Osteocyte (in vitro differentiated cells): ENCODE measurements around the gene KREMEN1. TPM values are rescaled to one million over a fixed set of nuclear protein-coding genes. Genes with fewer than 3 reads are reported as not detected.

Experiments
- DNase-seq: peaks from one replicate; pipeline ENCODE4 v3.0.0; 2021; ENCODE audit warnings: mixed read lengths; ENCODE audit not compliant: unreplicated experiment; ENCODE audit errors: extremely low spot score
- H3K27ac Mint-ChIP-seq: one replicate; pipeline ENCODE4 v1.8.0; 2021; ENCODE audit warnings: mild to moderate bottlenecking, mixed read lengths; ENCODE audit not compliant: unreplicated experiment
- H3K27me3 Mint-ChIP-seq: one replicate; pipeline ENCODE4 v1.8.0; 2021; ENCODE audit warnings: mixed read lengths; ENCODE audit not compliant: unreplicated experiment
- H3K36me3 Mint-ChIP-seq: one replicate; pipeline ENCODE4 v1.8.0; 2021; ENCODE audit warnings: mixed read lengths; ENCODE audit not compliant: unreplicated experiment
- H3K4me1 Mint-ChIP-seq: one replicate; pipeline ENCODE4 v1.8.0; 2021; ENCODE audit warnings: mixed read lengths; ENCODE audit not compliant: unreplicated experiment
- H3K4me3 Mint-ChIP-seq: one replicate; pipeline ENCODE4 v1.8.0; 2021; ENCODE audit warnings: mild to moderate bottlenecking, moderate library complexity, mixed read lengths; ENCODE audit not compliant: unreplicated experiment
- H3K9me3 Mint-ChIP-seq: one replicate; pipeline ENCODE4 v1.8.0; 2021; ENCODE audit warnings: mixed read lengths; ENCODE audit not compliant: unreplicated experiment
- CTCF ChIP-seq: fragments of 200-600 bp; sonication (generic); IDR thresholded peaks from 2 replicates; pipeline ENCODE4 v1.5.0; 2021; ENCODE audit warnings: antibody characterized with exemption, mild to moderate bottlenecking, moderate library complexity
- total RNA-seq: library from RNA; stranded (reverse); gene quantifications from 2 replicates; pipeline ENCODE4 v1.2.1, GENCODE V29; 2021

KREMEN1 gene
- total RNA-seq, 1 donor from 2014 or later, result 2.9 TPM

- H3K27ac Mint-ChIP-seq, result no peak overlapping the region
- no peak for DNase-seq
- no peaks in the 10 kb centered on the region for H3K4me1 Mint-ChIP-seq
- no peak overlapping the region for H3K4me3 Mint-ChIP-seq
- H3K36me3 Mint-ChIP-seq, result no peaks in the 10 kb centered on the region
- TF ChIP-seq CTCF, result no peak
- no peaks in the 10 kb centered on the region for H3K9me3 Mint-ChIP-seq
- H3K27me3 Mint-ChIP-seq, result peaks cover 12% of the 10 kb centered on the region
These were observed 122.5 kb downstream of the KREMEN1 start for GRCh38 chr22:29195118-29195963.

- Mint-ChIP-seq H3K4me3 (no peak overlapping the region), H3K4me1 (no peaks in the 10 kb centered on the region), H3K36me3 (no peaks in the 10 kb centered on the region), H3K9me3 (no peaks in the 10 kb centered on the region), H3K27me3 (peaks cover 14% of the 10 kb centered on the region), H3K27ac (no peak overlapping the region)
- DNase-seq, result no peak
- TF ChIP-seq CTCF, result no peak
These were observed 123.3 kb downstream of the KREMEN1 start for GRCh38 chr22:29195964-29196666.

- peaks cover 2% of the 10 kb centered on the region for H3K4me1 Mint-ChIP-seq
- DNase-seq, result no peak
- no peaks in the 10 kb centered on the region for H3K36me3 Mint-ChIP-seq
- H3K9me3 Mint-ChIP-seq, result no peaks in the 10 kb centered on the region
- H3K27me3 Mint-ChIP-seq, result peaks cover 17% of the 10 kb centered on the region
- no peak for TF ChIP-seq CTCF
- no peak overlapping the region for H3K27ac Mint-ChIP-seq
- no peak overlapping the region for H3K4me3 Mint-ChIP-seq
These were observed 124.3 kb downstream of the KREMEN1 start for GRCh38 chr22:29197096-29197495.

- no peak for DNase-seq
- Mint-ChIP-seq H3K27me3 (peaks cover 14% of the 10 kb centered on the region), H3K4me3 (no peak overlapping the region), H3K36me3 (no peaks in the 10 kb centered on the region), H3K4me1 (peaks cover 13% of the 10 kb centered on the region), H3K27ac (no peak overlapping the region), H3K9me3 (no peaks in the 10 kb centered on the region)
- no peak for TF ChIP-seq CTCF
These were observed 125.4 kb downstream of the KREMEN1 start for GRCh38 chr22:29198240-29198639.
